Fibroblast of skin of right biceps (primary cell): ENCODE results near the gene HOXD9.
A peak's percentile ranks its signal among the peaks of the same experiment; 100 is the strongest.

Source experiments
- DNase-seq: peaks from one replicate; pipeline ENCODE4 v3.0.0-alpha.2; 2013

Gene HOXD9

DNA sequence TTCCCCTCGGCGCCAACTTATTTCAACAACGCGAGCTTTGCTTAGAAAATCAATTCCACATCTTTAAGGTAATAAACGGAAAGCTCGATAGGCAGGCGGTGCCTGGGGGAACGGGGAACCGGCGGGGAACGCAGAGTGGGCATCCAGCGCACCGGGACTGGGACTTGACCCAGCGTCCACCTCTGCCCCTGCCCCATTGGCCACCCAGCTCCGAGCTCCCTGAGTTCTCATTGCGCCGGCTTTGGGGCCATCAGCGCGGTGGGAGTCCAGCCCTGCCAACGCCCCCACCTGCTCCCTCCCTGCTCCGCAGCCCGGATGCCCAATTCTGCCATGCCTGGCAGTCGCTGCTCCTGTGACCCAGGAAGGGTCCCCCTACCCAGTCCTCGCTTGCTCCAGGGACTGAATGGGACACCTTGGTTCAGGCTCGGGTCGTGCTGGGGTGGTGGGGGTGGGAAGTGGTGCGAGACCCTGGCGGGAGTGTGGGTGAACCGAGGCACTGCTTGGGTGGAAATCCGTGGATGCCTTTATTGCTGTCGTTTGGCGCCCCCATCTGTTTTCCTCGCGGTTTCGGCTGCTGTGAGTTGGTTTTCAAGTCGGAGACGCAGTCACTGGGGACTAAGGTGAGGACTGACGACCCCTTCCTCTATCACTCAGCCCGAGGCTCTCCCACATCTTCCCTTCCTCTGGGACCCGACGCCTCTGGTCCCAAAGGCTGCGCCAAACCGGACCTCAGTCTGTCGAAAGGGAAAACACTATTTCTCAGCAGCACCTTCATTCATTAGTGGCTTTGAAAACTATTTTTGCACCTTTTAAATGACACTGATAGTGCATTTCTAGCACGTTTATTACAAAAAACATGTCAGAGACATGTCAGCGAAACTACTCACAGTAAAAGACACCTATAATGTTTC is 36.4 kb upstream of the HOXD9 start:
- no peak for DNase-seq

- no peak for DNase-seq
Measured at GRCh38 chr2:176087330-176088047, 35.0 kb upstream of the HOXD9 start.

DNA sequence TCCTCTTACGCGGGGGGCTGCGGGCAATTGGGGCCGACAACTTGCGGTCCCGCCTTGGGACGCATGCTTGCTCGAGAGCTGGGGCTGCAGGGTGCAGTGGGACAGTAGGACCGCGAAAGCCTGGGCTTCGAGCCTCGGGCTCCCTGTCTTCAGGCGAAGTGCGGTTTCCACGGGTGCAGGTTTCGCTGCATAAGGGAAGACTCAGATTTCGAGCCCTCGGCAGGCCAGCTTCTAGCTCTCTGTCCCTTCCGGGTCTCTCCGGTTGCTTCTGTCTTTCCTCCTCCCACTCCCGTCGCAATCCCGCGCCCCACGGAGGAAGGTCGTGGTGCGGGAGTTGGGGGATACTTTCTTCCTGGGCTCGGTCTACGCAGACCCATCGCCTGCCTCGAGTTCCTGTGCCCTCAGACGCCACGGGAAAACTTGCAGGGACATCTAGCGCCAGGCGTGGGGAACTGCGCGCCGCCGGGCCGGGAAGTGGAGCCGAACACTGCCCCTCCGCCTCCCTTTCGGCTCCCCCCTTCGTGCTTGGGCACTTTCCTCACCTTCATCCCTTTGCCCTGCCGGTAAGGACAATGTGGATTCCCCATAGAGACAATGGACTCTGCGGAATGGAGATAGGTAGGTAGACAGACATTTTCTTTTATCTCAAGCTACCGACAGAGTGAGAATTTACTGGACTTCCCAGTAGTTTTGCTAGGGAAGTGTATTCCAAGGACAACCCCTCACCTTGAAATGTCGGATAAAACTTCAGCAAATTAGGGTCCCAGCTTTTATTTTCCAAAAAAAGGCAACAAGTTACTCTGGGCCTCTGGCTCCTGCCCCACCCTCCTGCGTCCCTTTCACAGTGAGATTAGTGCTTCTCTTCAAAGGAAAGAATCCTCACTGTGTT is 34.2 kb upstream of the HOXD9 start:
- DNase-seq: peak; percentile 47

- no peak for DNase-seq
Measured at GRCh38 chr2:176088937-176089842, 33.3 kb upstream of the HOXD9 start.

DNA sequence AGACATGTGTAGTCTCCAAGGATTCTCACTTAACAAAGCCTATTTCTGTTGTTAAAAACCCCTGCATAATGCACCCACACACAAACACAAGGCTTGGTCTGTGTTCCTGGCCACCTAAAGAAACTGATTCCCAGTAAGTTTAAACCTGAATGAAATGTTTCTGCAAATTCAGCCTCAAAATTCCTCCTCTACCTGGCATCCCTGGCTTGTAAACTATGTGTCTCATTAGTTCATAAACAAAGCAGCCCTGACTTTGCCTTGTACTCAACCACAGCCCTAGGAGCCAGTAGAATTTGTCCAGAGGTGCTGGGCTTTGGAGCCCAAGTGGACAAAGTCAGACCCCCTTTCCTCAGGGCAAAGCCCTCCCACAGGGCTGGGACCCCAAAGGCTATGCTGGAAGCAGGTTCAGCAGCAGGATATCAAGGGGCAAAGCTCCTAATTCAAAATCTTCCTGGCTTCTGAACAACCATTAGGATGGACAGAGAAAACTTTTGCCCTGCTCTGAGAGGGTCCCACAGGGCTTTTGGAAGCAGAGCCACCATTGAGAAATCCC is 32.6 kb upstream of the HOXD9 start:
- DNase-seq: no peak

DNA sequence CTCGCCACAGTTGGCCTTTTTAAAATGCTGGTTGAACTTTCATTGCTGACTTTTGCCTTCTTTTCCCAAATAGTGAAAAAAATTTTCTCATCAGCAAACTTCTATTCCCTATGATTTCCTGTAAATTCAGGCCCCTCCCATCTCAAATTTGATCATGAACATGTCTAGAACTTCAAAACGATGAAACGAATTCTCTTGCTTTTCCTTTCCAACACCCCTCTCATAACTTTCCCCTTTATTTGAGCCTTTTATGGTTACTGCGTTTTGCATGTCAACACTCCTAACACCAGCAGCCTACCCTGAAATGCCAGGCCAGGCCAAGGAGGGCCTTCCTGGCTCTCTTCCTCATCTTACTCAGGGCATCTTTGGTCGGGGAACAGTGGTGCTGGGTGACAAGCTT is 31.7 kb upstream of the HOXD9 start:
- DNase-seq: no peak

DNA sequence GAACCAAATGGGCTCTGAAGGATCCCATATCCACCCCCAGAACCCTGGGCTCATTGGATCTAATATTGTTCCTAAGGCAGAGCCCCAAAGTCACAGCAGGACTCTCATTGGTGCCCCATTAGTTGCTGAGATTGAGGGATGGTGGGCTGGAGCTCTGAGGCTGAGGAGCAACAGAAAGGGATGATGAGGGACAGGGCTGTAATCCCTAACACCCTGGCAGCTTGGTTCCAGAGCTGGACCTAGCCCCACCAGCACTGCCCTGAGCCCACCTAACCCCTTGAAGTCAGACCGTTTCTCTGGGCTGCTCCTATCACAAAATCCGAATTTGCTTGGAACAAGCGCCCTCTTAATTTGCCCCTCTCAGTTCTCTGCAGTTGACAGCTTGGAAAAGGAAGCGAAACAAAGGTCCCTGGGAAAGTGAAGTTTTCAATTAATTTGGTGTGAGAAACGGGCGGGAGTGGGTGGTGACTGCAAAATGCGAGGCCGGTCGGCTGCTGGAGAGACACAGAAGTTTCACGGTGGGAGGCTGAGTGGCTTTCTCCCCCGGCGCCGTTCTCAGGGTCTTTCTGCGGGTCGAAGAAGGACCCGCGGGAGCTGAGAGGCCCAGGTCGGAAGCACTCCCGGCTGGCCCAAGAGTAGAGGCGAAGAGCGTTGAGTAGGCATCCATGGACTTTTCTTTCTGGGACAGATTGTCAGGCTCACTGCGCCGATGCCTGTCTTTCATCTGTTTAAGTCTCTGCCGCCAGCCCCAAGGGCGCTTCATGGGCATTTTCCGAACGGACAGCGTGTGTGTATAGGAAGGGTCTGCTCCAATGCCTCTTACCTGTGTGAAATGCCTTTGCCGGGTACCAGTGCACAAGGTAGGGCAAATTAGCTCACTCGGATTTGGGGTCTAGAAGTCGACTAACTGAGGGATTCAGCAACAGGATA is 30.9 kb upstream of the HOXD9 start:
- DNase-seq: no peak

- DNase-seq: no peak
Measured at GRCh38 chr2:176092270-176093144, 30.0 kb upstream of the HOXD9 start, which contains the start of gene HOXD13. HOXD13 (plus strand) TSS chr2:176092721; CDS start chr2:176092891, 170 bp downstream.

DNA sequence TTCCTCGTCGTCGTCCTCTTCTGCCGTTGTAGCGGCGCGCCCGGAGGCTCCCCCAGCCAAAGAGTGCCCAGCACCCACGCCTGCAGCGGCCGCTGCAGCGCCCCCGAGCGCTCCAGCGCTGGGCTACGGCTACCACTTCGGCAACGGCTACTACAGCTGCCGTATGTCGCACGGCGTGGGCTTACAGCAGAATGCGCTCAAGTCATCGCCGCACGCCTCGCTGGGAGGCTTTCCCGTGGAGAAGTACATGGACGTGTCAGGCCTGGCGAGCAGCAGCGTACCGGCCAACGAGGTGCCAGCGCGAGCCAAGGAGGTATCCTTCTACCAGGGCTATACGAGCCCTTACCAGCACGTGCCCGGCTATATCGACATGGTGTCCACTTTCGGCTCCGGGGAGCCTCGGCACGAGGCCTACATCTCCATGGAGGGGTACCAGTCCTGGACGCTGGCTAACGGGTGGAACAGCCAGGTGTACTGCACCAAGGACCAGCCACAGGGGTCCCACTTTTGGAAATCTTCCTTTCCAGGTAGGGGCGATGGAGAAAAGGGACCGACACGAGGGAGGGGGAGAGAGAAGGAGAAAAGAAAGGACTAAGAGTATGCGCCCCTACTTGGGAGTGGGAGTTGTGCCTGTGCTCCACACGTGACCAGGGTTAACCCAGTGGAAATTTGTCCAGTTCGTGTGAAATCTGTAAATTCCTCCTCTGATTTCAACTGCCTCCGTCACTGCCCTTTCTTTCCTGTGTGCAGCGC is 29.2 kb upstream of the HOXD9 start:
- no peak for DNase-seq

DNA sequence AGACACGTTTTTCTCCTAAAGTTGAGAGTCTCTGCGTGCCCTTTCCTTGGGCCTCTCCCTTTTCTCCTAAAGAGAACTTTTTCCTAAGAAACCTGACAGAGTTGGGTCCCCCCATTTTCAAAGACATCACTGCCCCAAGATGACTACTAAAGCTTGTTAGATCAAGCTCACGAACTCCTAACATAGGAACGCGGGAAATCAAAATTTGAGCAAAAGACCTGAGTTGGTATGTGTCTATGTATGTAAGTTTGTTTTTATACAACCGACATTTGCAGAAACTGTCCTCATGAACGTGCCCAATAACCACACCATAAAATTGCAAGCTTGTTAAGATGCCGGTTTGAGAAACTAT is 28.6 kb upstream of the HOXD9 start:
- no peak for DNase-seq

- no peak for DNase-seq
Measured at GRCh38 chr2:176094349-176094748, 28.2 kb upstream of the HOXD9 start.

GRCh38 chr2:176095421-176095820 is 27.1 kb upstream of the HOXD9 start:
- no peak for DNase-seq

- no peak for DNase-seq
Measured at GRCh38 chr2:176096243-176096985, 26.1 kb upstream of the HOXD9 start.

DNA sequence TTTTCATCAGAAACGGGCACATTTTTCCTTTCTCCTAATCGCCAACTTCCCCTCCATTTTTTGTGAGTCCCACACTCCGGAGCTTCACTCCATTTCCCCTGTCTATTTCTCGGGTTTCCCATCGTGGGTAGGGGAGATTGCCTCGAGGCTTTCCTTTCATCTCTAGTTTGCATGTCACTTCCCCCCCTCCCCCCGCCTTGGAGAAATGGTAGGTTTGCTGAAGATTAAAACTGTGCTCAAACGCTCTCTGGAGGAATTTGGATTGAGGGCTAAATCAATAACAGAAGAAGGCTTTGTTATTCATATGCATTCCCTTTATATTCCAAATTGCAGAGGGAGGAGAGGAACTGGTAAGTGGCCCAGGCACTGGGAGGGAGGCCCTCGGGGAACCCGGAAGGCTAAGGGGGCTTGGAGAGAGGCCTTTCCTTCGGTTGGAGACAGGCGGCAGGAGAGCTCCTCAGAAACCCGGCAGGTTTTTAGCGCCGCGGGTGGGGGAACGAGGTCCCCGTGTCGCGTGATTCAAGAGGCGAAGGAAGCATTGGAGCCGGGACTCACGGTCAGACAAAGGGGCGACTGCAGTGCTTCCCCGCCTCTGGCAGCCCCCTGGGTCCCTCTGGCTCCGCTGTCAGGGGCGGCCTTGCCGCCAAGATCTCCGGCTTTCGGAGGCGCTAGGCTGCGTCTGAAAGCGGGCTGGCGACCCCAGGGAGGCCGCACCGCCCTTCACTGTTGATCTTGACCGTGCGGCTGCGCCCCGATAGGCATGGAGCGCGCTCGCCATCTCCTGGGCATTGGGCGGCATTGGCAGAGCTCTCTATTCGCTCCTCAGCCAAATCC is 25.3 kb upstream of the HOXD9 start:
- DNase-seq: peak; percentile 66

DNA sequence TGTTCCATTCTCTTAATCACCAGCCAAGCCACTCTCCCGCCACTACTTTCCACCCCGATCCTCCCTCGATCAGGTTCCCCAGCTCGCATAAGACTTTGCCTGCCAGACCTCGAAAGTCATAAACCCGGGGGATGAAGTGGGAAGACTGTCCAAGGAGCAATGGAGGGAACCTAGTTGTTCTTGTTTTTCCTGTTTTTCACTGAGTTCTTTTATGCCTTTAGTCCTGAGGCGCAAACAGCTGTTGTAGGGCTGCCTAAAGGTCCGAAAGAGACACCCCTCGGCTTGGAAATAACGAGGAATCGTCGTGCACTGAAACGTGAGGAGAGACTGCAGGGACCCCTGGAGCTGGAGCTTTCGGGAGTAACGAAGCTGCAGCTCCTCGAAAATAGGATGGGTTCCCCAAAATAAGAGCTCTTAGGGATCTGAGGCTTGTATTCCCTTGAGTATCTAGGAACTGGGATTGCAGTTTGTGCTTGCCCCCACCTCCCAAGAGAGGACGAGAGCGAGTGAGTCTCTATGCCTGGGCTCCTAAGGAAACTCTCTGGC is 24.6 kb upstream of the HOXD9 start:
- no peak for DNase-seq

- no peak for DNase-seq
Measured at GRCh38 chr2:176098366-176099158, 24.0 kb upstream of the HOXD9 start.
